ENCODE data around the gene PTH1R. TPM values are rescaled to one million over a fixed set of nuclear protein-coding genes. Genes with fewer than 3 reads are reported as not detected.

PTH1R gene
- total RNA-seq, 1 experiment from 2014 or later: 1.0 TPM

GRCh38 chr3:46888705-46889104 is 11.2 kb downstream of the PTH1R start:
- TF ChIP-seq CTCF (conservative IDR thresholded peaks at IDR 0.05): no peak
- WGBS (ENCODE audit: extremely low coverage, insufficient read length, low lambda C conversion rate): no CpG with 5 or more reads among the region's 13 CpGs
- no peak overlapping the region for H2BK120ac ChIP-seq (ENCODE audit: low read depth, low read length, poor library complexity, severe bottlenecking)
- H3K79me2 ChIP-seq (ENCODE audit: insufficient read depth, low read length): no peaks in the 10 kb centered on the region
- H2AFZ ChIP-seq (ENCODE audit: low read length): no peak overlapping the region
- H3K9ac ChIP-seq (ENCODE audit: extremely low read depth, insufficient read length, low read length): no peak overlapping the region
- no peak overlapping the region; a peak in 1 of 7 replicates for H3K27ac Mint-ChIP-seq
- H2BK20ac ChIP-seq (ENCODE audit: low read depth, low read length, poor library complexity, severe bottlenecking): no peak overlapping the region
- no peak overlapping the region for H2AK5ac ChIP-seq (ENCODE audit: insufficient read length, low read length)
- no peaks in the 10 kb centered on the region for H3K36me3 Mint-ChIP-seq (ENCODE audit: insufficient read depth in 1 of 3, low read depth in 3 of 3)
- no peak overlapping the region for H3K4me2 ChIP-seq (ENCODE audit: insufficient read depth, insufficient read length, low read length)
- peaks cover 100% of the 10 kb centered on the region for H3K27me3 Mint-ChIP-seq (ENCODE audit: low read depth)
- no peak overlapping the region for H3K27ac ChIP-seq (ENCODE audit: insufficient read length, low read depth, low read length)
- no peaks in the 10 kb centered on the region for H3K79me1 ChIP-seq (ENCODE audit: insufficient read depth, low read depth, low read length, poor library complexity, severe bottlenecking)
- H3T11ph ChIP-seq (ENCODE audit: low read length): no peak overlapping the region
- H3K14ac ChIP-seq (ENCODE audit: insufficient read depth, low read length): no peak overlapping the region
- no peak overlapping the region for H3K4ac ChIP-seq (ENCODE audit: low read depth, low read length)
- no peak overlapping the region for H4K91ac ChIP-seq (ENCODE audit: insufficient read length, low read depth, low read length)
- H2BK15ac ChIP-seq (ENCODE audit: low read depth, low read length): no peak overlapping the region
- no peak overlapping the region for H3K4me3 Mint-ChIP-seq
- H4K5ac ChIP-seq (ENCODE audit: insufficient read length, low read depth, low read length): no peak overlapping the region
- H3K56ac ChIP-seq (ENCODE audit: insufficient read length, low read depth, low read length): no peak overlapping the region
- no peaks in the 10 kb centered on the region; a peak in 1 of 5 replicates for H3K9me3 Mint-ChIP-seq
- no peaks in the 10 kb centered on the region for H4K20me1 ChIP-seq (ENCODE audit: control insufficient read depth, insufficient read depth, insufficient read length)
- no peaks in the 10 kb centered on the region; the same call in 1 of the 2 replicates for H3K4me1 ChIP-seq (ENCODE audit: insufficient read depth, low read length)
- no peak overlapping the region for H3K23ac ChIP-seq (ENCODE audit: insufficient read length, low read depth, low read length)
- H4K8ac ChIP-seq (replicated peaks; ENCODE audit: insufficient read length, low read depth, low read length): no peak overlapping the region
- no peak for DNase-seq
- peaks cover 31 to 38% of the 10 kb centered on the region in 2 experiments for H3K4me1 Mint-ChIP-seq
- peaks cover 8% of the 10 kb centered on the region for H3K23me2 ChIP-seq (ENCODE audit: insufficient read length, low read depth, low read length, poor library complexity, severe bottlenecking)
- no peak overlapping the region for H3K18ac ChIP-seq (ENCODE audit: insufficient read length, low read depth, low read length)
- H3K27me3 ChIP-seq (ENCODE audit: insufficient read depth, low read length): peaks cover 49% of the 10 kb centered on the region
- H3K9me3 ChIP-seq (ENCODE audit: control insufficient read depth, low read depth, low read length): no peaks in the 10 kb centered on the region
- H2BK12ac ChIP-seq (ENCODE audit: insufficient read length, low read depth, low read length): no peak overlapping the region
- no peak overlapping the region for H2BK5ac ChIP-seq (ENCODE audit: insufficient read length, low read length)

All from H9 (cell line).